ENCODE data around the gene SARNP.

DNA sequence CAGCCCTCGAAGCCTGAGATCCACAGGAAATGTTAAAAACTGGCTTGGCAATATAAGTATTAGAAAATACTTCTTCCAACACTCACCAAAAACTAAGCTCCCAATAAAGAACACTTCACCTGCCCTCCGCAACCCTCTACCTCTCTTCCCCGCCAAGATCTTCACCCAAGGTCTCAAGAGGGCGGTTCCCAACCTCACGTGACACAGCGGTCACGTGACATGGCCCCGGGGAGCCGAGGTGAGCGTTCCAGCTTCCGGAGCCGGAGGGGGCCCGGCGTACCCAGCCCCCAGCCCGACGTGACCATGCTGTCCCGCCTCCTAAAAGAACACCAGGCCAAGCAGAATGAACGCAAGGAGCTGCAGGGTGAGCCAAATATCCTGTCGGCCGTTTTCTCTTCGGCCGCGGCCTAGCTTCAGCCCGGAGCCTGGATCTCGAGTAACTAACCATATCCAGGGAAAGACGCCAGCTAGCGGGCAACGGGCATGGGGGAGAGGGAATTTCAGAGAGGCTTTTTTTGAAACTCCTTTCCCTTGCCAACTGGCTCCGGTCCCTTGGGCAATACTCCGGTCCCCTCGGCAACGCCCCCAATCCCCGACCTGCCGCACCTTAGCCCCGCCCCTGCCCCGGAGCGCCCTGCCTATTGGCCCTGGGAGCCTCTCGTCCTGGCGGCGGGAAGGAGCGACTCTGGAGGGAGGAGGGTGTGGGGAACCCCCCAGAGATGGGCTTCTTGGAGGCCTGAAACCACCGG lies 101.5 kb downstream of the SARNP start, which contains the start of gene BLOC1S1:
- TF ChIP-seq, protein P1, sequence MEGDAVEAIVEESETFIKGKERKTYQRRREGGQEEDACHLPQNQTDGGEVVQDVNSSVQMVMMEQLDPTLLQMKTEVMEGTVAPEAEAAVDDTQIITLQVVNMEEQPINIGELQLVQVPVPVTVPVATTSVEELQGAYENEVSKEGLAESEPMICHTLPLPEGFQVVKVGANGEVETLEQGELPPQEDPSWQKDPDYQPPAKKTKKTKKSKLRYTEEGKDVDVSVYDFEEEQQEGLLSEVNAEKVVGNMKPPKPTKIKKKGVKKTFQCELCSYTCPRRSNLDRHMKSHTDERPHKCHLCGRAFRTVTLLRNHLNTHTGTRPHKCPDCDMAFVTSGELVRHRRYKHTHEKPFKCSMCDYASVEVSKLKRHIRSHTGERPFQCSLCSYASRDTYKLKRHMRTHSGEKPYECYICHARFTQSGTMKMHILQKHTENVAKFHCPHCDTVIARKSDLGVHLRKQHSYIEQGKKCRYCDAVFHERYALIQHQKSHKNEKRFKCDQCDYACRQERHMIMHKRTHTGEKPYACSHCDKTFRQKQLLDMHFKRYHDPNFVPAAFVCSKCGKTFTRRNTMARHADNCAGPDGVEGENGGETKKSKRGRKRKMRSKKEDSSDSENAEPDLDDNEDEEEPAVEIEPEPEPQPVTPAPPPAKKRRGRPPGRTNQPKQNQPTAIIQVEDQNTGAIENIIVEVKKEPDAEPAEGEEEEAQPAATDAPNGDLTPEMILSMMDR (conservative IDR thresholded peaks at IDR 0.05; ENCODE audit: low read length), result no peak
- no peak for TF ChIP-seq EZH2phosphoT487 (IDR thresholded peaks at IDR 0.05; ENCODE audit: borderline replicate concordance, low read depth, low read length)
